Type B pancreatic cell (in vitro differentiated cells): ENCODE measurements around the gene CNOT11. TPM values are rescaled to one million over a fixed set of nuclear protein-coding genes. Genes with fewer than 3 reads are reported as not detected.

ENCODE experiments used
- DNase-seq: peaks from one replicate; pipeline ENCODE4 v3.0.0; 2021; ENCODE audit warnings: mixed read lengths; ENCODE audit not compliant: unreplicated experiment; ENCODE audit errors: extremely low spot score
- H3K27ac Mint-ChIP-seq: 2 replicates; pipeline ENCODE4 v1.8.0; 2021; ENCODE audit warnings: mild to moderate bottlenecking, mixed read lengths
- H3K27me3 Mint-ChIP-seq: 2 replicates; pipeline ENCODE4 v1.8.0; 2021; ENCODE audit warnings: mixed read lengths
- H3K36me3 Mint-ChIP-seq: 2 replicates; pipeline ENCODE4 v1.8.0; 2021; ENCODE audit warnings: mixed read lengths
- H3K4me1 Mint-ChIP-seq: one replicate; pipeline ENCODE4 v1.8.0; 2021; ENCODE audit warnings: mixed read lengths; ENCODE audit not compliant: unreplicated experiment
- H3K4me3 Mint-ChIP-seq: 2 replicates; pipeline ENCODE4 v1.8.0; 2021; ENCODE audit warnings: mild to moderate bottlenecking, mixed read lengths
- H3K9me3 Mint-ChIP-seq: 2 replicates; pipeline ENCODE4 v1.8.0; 2021; ENCODE audit warnings: mixed read lengths
- CTCF ChIP-seq: fragments of 200-600 bp; sonication (generic); conservative IDR thresholded peaks from 2 replicates; pipeline ENCODE4 v1.5.0; 2021; ENCODE audit warnings: antibody characterized with exemption, mild to moderate bottlenecking
- total RNA-seq: library from RNA; stranded (reverse); gene quantifications from 2 replicates; pipeline ENCODE4 v1.2.1, GENCODE V29; 2021; ENCODE audit warnings: low replicate concordance

Gene CNOT11
- total RNA-seq, 1 donor from 2014 or later: 64.5 TPM

GRCh38 chr2:101286684-101287083, 34.0 kb downstream of the CNOT11 start:
- no peak for DNase-seq
- Mint-ChIP-seq H3K36me3 (peaks cover 24% of the 10 kb centered on the region), H3K4me3 (no peak overlapping the region)

GRCh38 chr2:101287303-101287702, 34.6 kb downstream of the CNOT11 start:
- Mint-ChIP-seq H3K36me3 (peaks cover 21% of the 10 kb centered on the region), H3K4me3 (no peak overlapping the region), H3K27me3 (no peaks in the 10 kb centered on the region), H3K27ac (no peak overlapping the region), H3K4me1 (no peaks in the 10 kb centered on the region), H3K9me3 (no peaks in the 10 kb centered on the region)
- no peak for TF ChIP-seq CTCF
- DNase-seq: no peak

More at GRCh38 chr2:101286684-101287083, 34.0 kb downstream of the CNOT11 start:
- Mint-ChIP-seq H3K4me1 (no peaks in the 10 kb centered on the region), H3K9me3 (no peaks in the 10 kb centered on the region), H3K27me3 (no peaks in the 10 kb centered on the region), H3K27ac (no peak overlapping the region)
- TF ChIP-seq CTCF: no peak

- H3K36me3 Mint-ChIP-seq: peaks cover 9% of the 10 kb centered on the region
- TF ChIP-seq CTCF: no peak
- H3K4me1 Mint-ChIP-seq: no peaks in the 10 kb centered on the region
- H3K27me3 Mint-ChIP-seq: no peaks in the 10 kb centered on the region
- H3K4me3 Mint-ChIP-seq: no peak overlapping the region
- H3K27ac Mint-ChIP-seq: no peak overlapping the region
- no peaks in the 10 kb centered on the region for H3K9me3 Mint-ChIP-seq
- no peak for DNase-seq
Measured at GRCh38 chr2:101290711-101291110, 38.0 kb downstream of the CNOT11 start.

GRCh38 chr2:101291973-101292372, 39.3 kb downstream of the CNOT11 start:
- no peak for DNase-seq
- Mint-ChIP-seq H3K4me3 (no peak overlapping the region), H3K4me1 (peaks cover 8% of the 10 kb centered on the region), H3K27ac (no peak overlapping the region), H3K9me3 (no peaks in the 10 kb centered on the region), H3K36me3 (peaks cover 12% of the 10 kb centered on the region), H3K27me3 (no peaks in the 10 kb centered on the region)
- TF ChIP-seq CTCF: no peak

GRCh38 chr2:101293544-101293943, 40.9 kb downstream of the CNOT11 start:
- Mint-ChIP-seq H3K4me3 (no peak overlapping the region), H3K36me3 (peaks cover 12% of the 10 kb centered on the region), H3K9me3 (no peaks in the 10 kb centered on the region), H3K27me3 (no peaks in the 10 kb centered on the region), H3K27ac (no peak overlapping the region), H3K4me1 (peaks cover 12% of the 10 kb centered on the region)
- DNase-seq: no peak
- TF ChIP-seq CTCF: no peak

- Mint-ChIP-seq H3K4me3 (no peak overlapping the region), H3K27ac (no peak overlapping the region), H3K4me1 (peaks cover 22% of the 10 kb centered on the region), H3K36me3 (peaks cover 15% of the 10 kb centered on the region), H3K9me3 (no peaks in the 10 kb centered on the region), H3K27me3 (no peaks in the 10 kb centered on the region)
- DNase-seq: no peak
- no peak for TF ChIP-seq CTCF
Measured at GRCh38 chr2:101294861-101295260, 42.2 kb downstream of the CNOT11 start.
